ENCODE data around the gene FANCC.

Gene FANCC

DNA sequence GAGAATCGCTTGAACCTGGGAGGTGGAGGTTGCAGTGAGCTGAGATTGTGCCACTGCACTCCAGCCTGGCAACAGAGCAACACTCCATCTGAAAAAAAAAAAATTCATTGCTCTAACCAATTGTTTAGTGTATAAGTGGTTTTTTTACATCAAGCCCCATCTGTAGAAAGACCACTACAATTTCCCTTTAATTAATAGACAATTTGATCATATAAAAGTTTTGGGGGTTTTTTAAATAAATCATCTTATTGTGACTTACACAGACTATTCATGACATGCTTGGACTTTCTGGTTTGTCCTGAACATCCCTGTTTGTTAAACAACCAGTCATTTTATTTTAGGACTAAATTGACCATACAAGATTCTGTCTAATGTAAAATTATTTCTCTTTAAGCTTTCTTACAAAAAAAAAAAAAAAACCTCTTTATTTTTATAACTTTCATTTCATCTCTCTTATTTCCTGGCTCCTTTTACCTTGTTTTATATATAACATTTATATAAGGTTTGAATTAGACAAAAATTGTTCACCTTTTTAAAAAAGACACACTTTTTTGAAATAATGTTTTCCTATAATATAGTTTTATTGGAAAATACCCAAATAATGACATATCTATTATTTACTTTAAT, 9.8 kb upstream of the FANCC start:
- H3K27ac ChIP-seq = no peak overlapping the region
- H3K4me3 ChIP-seq (ENCODE audit: low read depth, low read length) = no peak overlapping the region
- no peaks in the 10 kb centered on the region for H3K36me3 ChIP-seq
- no peak for DNase-seq
- no peaks in the 10 kb centered on the region for H3K27me3 ChIP-seq (ENCODE audit: insufficient read depth, low read depth, severe bottlenecking)
- TF ChIP-seq, protein P1, sequence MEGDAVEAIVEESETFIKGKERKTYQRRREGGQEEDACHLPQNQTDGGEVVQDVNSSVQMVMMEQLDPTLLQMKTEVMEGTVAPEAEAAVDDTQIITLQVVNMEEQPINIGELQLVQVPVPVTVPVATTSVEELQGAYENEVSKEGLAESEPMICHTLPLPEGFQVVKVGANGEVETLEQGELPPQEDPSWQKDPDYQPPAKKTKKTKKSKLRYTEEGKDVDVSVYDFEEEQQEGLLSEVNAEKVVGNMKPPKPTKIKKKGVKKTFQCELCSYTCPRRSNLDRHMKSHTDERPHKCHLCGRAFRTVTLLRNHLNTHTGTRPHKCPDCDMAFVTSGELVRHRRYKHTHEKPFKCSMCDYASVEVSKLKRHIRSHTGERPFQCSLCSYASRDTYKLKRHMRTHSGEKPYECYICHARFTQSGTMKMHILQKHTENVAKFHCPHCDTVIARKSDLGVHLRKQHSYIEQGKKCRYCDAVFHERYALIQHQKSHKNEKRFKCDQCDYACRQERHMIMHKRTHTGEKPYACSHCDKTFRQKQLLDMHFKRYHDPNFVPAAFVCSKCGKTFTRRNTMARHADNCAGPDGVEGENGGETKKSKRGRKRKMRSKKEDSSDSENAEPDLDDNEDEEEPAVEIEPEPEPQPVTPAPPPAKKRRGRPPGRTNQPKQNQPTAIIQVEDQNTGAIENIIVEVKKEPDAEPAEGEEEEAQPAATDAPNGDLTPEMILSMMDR (IDR thresholded peaks at IDR 0.05; ENCODE audit: low read depth, low read length) = no peak
- H3K9me3 ChIP-seq (ENCODE audit: severe bottlenecking) = peaks cover 34% of the 10 kb centered on the region

GRCh38 chr9:95325221-95325620, 7.7 kb upstream of the FANCC start:
- no peak overlapping the region for H3K4me3 ChIP-seq (ENCODE audit: low read depth, low read length)
- H3K9me3 ChIP-seq (ENCODE audit: severe bottlenecking) = peaks cover 34% of the 10 kb centered on the region
- H3K27ac ChIP-seq = no peak overlapping the region
- no peaks in the 10 kb centered on the region for H3K36me3 ChIP-seq
- DNase-seq = no peak
- TF ChIP-seq, protein P1 (IDR thresholded peaks at IDR 0.05; ENCODE audit: low read depth, low read length) = no peak
- no peaks in the 10 kb centered on the region for H3K27me3 ChIP-seq (ENCODE audit: insufficient read depth, low read depth, severe bottlenecking)

GRCh38 chr9:95317893-95318211, 343 bp upstream of the FANCC start:
- Histone ChIP-seq H3K4me3 (ENCODE audit: low read depth, low read length) (peak overlapping the region; percentile 98), H3K27me3 (ENCODE audit: insufficient read depth, low read depth, severe bottlenecking) (no peaks in the 10 kb centered on the region), H3K9me3 (ENCODE audit: severe bottlenecking) (no peaks in the 10 kb centered on the region), H3K27ac (peak overlapping the region; percentile 100), H3K36me3 (peaks cover 3% of the 10 kb centered on the region; the same call in 1 of the 2 replicates)
- DNase-seq = no peak
- TF ChIP-seq, protein P1 (IDR thresholded peaks at IDR 0.05; ENCODE audit: low read depth, low read length) = no peak

GRCh38 chr9:95316794-95317118, 753 bp downstream of the FANCC start:
- H3K4me3 ChIP-seq (ENCODE audit: low read depth, low read length) = peak overlapping the region; percentile 98
- peaks cover 3% of the 10 kb centered on the region; the same call in 1 of the 2 replicates for H3K36me3 ChIP-seq
- peak overlapping the region; percentile 100 for H3K27ac ChIP-seq
- no peaks in the 10 kb centered on the region for H3K27me3 ChIP-seq (ENCODE audit: insufficient read depth, low read depth, severe bottlenecking)
- no peaks in the 10 kb centered on the region for H3K9me3 ChIP-seq (ENCODE audit: severe bottlenecking)
- TF ChIP-seq, protein P1 (IDR thresholded peaks at IDR 0.05; ENCODE audit: low read depth, low read length) = peak; percentile 27; the same call in 1 of the 2 replicates
- DNase-seq = peak; percentile 96

- no peaks in the 10 kb centered on the region for H3K9me3 ChIP-seq (ENCODE audit: severe bottlenecking)
- no peaks in the 10 kb centered on the region for H3K27me3 ChIP-seq (ENCODE audit: insufficient read depth, low read depth, severe bottlenecking)
- TF ChIP-seq, protein P1 (IDR thresholded peaks at IDR 0.05; ENCODE audit: low read depth, low read length) = no peak
- peak overlapping the region; percentile 100 for H3K27ac ChIP-seq
- peak overlapping the region; percentile 98 for H3K4me3 ChIP-seq (ENCODE audit: low read depth, low read length)
- peaks cover 3% of the 10 kb centered on the region; the same call in 1 of the 2 replicates for H3K36me3 ChIP-seq
- no peak for DNase-seq
These were observed 1.2 kb downstream of the FANCC start for GRCh38 chr9:95316274-95316673.

Measured in WERI-Rb-1 (cell line).